Fibroblast of peridontal ligament (primary cell): ENCODE data around the gene PGLYRP3.

Source experiments
- DNase-seq: peaks from one replicate; pipeline ENCODE4 v3.0.0-alpha.2; 2010; ENCODE audit errors: extremely low read depth

PGLYRP3 gene

DNA sequence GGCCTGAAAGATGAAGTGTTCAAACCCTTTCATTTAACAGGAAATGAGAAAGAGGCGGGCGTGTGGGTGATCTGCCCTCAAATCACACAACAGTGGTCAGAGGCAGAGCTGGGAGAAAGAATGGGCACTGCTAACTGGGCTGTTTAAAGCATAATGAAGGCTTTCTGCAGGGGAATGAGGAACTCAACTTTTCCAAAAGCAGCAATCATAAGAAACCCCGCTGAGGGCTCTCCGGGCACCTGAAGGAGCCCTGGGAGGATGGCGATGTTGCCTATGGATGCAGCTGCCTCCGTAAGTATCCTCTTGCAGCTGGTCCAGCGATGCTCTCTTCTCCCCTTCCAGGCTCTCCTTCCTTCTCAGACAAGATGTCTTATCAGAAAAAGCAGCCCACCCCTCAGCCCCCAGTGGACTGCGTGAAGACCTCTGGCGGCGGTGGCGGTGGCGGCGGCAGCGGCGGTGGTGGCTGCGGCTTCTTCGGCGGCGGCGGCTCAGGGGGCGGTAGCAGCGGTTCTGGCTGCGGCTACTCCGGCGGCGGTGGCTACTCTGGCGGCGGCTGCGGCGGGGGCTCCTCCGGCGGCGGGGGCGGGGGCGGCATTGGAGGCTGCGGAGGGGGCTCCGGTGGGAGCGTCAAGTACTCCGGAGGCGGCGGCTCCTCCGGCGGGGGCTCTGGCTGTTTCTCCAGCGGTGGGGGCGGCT, 52.0 kb downstream of the PGLYRP3 start:
- DNase-seq: no peak

DNA sequence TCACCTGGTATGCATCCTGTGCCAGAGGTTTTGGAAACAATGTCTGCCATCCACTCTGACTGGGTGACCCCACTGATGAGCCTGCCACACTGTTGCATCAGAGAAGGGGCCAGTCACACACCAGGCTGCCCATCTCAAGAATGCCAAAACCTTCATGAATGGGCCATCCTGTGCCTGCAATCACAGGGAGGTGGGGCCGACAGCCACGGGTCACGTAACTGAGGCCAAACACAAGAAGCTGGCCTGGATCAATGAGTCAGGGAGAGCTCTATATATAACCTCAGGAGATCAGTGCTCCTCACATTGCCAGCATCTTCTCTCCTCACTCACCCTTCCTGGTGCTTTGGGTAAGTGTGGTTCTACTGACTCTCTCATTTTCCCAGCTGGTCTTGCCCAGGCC, 53.4 kb downstream of the PGLYRP3 start, which contains the start of gene LORICRIN:
LORICRIN (plus strand) TSS at position 301 of the 400 bp plus-strand sequence. CDS start 1,263 bp downstream, outside the sequence.
- DNase-seq: no peak

DNA sequence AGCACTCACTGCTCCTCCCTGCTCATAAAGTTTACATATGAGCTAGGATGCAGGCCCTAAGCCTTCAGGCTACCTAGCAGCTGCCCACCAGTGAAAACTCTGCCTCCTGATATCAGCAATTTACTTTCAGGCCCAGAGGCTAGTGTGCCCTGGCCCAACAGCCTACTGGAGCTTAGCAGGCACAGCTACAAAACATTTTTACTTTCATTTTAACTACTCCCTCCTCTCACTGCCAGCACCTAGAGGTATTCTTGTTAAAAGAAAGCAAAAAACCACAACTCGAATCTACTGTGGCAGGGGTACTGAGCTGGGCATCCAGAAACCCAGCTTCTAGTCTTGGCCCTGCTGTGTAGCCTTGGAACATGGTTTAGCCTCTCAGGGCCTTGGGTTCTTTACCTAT, 59.1 kb downstream of the PGLYRP3 start:
- no peak for DNase-seq

DNA sequence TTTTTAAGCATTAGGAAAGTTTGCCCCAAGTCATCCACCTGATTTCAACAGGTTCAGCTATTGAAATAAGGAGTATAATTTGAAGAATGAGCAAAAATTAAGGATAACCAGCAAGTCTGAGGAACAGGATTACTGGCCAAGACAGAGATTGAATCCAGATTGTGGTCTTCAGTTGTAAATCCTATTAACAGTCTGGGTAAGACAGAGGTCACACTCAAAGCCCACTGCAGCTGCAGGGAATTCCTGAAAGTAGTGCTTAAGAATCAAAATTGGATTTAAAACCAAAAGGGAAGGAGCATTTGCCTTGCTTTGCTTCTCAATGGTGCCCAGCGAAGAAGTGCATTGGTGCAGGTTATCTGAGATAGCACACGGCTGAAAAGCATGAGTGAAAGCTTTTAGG, 59.7 kb downstream of the PGLYRP3 start:
- DNase-seq: no peak

DNA sequence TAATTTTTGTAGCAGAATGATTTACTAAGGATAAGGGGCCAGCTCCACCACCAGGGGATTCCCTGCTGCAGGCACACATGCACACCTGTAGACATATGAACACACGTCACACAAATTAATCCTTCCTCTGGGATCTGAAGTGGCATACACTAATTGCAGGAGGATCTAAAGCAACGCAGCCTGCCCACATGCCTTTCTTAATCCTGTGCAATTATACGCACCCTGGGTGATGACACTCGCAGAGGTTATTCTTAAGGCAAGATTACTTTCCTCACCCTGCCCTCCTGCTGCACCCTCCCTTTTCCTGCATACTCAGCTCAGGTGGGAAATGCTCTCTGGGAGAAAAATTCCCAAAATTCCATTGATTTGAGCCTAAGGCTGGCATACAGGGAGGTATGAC, 60.8 kb downstream of the PGLYRP3 start:
- no peak for DNase-seq

DNA sequence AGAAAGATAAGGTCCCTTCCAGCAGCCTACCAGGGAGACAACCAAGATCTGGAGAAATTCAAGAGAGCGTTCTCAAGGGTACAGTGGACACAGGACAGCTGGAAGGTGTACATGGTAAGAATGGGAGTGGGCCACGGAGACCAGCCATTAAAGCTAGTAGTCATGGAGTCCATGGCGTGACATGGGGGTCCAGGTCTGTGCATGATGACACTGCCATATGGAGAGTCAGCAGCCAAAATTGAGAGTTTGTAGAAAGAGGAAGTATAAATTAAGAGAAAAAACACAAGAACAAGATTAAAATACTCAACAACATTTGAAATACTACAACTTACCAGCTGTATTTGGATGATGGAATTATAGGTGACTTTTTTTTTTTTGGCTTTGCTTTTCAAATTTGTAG, 61.2 kb downstream of the PGLYRP3 start:
- no peak for DNase-seq

DNA sequence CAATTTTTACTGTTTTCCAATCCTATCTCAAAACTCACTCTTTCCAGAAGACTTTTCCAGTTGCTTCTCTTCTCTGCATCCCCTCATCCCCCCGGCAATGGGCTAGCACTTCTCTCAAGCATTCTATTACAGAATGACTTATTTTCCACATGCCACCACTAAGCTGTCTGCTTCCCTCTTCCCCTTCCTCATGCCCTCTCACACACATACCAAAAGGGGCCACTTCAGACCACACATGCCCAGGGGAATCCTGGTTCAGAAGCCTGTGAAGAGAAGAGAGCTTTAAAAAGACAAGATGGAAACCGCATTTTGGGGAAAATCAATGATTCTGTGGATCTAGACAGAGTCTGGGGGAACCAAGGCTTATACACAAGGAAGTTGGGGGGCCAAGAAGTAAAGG, 61.7 kb downstream of the PGLYRP3 start:
- DNase-seq: no peak

DNA sequence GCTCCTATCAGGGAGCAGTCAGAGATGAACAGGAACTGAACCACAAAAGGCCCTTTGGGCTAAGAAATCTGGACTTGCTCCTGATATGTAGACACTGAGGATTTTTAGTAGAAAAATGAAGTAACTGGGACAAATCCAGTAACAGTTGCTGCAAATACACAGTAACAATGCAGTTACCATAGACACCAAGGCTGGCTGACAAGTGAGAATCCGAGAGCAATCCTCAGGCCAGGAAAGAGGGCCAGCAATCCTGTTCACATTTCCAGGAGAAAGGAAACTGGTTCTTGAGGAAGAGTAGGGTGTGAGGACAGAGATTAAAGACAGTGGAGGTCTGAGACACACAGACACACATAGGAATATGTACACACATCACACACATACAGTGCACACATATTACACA, 62.6 kb downstream of the PGLYRP3 start:
- DNase-seq: no peak

DNA sequence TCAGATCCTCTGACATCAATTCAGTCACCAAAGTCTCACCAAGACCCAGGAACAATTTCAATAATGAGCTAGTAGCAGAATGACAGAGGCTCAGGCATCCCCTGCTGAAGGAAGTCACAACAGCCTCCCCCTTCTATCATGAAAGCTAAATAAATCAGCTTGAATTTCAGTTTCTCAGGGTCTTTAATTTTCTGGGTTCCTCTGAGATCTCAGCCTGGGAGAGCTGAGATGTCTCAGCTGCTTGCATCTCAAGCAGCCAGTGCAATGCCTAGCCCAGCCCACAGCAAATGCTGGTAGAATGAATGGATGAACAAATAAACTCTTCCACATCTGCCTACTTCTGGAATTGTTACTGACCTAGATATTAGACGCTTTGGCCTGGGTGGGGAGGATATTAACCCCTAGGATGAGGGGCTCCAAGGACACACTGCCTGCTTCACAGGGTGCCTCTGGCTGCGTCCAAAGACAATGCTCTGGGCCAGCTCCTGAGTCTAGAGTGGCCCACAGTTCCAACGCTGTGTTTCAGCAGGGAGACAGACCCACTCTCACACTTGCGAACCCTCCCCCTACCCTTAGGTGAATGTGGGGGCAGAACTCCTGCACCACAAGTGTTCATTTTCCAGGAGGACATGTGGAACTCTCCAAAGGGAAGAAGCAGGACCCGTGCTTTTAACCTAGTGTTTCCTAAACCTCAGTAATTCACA, 64.4 kb downstream of the PGLYRP3 start:
- no peak for DNase-seq
